ENCODE measurements around the gene CBX5. TPM values are rescaled to one million over a fixed set of nuclear protein-coding genes. Genes with fewer than 3 reads are reported as not detected.

CBX5 gene
- total RNA-seq, 1 donor from 2014 or later: 219 TPM

DNA sequence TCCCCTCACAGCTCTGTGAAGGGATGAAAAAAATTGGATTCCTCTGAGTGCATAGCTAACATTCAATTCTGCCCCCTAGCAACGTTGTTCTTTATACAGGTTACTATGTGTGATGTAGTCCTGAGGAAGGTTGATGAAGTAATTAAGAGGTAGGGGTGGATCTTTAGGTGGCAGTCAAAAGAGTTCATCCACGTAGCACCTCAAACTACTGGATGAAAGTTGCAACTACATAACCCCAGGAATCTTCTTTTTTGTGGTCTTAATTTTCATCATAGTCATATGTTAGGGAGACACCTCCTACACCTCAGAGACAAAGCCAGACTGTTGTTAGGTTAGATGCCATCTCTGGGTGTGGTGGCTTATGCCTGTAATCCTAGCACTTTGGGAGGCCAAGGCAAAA lies 31.1 kb upstream of the CBX5 start:
- Mint-ChIP-seq H3K4me3 (no peak overlapping the region), H3K9me3 (no peaks in the 10 kb centered on the region), H3K4me1 (peaks cover 6% of the 10 kb centered on the region), H3K36me3 (no peaks in the 10 kb centered on the region), H3K27ac (no peak overlapping the region), H3K27me3 (ENCODE audit: low read depth) (no peaks in the 10 kb centered on the region)
- no peak for TF ChIP-seq CTCF (IDR thresholded peaks at IDR 0.05; ENCODE audit: unreplicated experiment)
- no peak for DNase-seq (ENCODE audit: low spot score in 2 of 2, unreplicated experiment in 2 of 2)

DNA sequence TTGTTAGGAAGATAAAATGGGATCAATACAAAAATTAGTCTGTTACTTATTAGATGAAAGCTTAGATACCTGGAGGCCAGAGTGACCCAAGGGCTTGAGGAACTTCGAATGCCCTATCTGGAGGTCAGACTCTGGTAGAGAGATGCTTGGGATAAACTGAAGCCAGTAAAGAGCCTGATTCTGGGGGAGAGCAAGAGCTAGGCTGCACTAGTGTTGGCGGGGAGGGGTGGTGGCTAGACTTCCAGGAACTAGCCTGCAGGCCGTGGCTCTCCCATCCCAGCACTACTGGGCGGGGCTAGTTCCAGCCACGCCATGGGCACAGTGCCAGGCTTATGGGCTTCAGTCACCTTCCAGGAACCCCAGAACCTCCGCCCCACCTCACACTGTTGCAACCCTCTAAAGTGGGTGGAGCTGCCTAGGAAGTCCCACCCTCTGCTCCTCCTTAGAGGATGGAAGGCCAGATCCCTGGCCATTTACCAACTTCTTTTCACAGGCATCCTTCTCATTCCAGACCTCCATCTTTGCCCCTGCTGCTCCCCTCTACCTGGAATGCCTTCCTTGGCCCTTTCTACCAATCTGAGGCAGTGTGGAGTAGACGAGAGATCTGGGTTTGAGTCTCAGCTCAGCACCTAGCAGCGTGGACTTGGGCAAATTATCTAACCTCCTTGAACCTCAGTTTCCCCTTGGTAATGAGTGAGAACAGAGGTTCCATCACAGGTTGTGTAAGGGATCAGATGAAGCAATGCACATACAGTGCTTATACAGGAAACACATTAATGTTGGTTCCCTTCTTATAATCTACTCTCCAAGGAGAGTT lies 27.2 kb upstream of the CBX5 start:
- no peaks in the 10 kb centered on the region for H3K36me3 Mint-ChIP-seq
- no peaks in the 10 kb centered on the region for H3K9me3 Mint-ChIP-seq
- H3K4me1 Mint-ChIP-seq: peaks cover 16% of the 10 kb centered on the region
- H3K27ac Mint-ChIP-seq: no peak overlapping the region
- H3K4me3 Mint-ChIP-seq: no peak overlapping the region
- TF ChIP-seq CTCF (IDR thresholded peaks at IDR 0.05; ENCODE audit: unreplicated experiment): no peak
- no peaks in the 10 kb centered on the region for H3K27me3 Mint-ChIP-seq (ENCODE audit: low read depth)
- DNase-seq (ENCODE audit: low spot score in 2 of 2, unreplicated experiment in 2 of 2): no peak

- H3K36me3 Mint-ChIP-seq: no peaks in the 10 kb centered on the region
- no peak overlapping the region for H3K4me3 Mint-ChIP-seq
- peaks cover 2% of the 10 kb centered on the region for H3K27me3 Mint-ChIP-seq (ENCODE audit: low read depth)
- no peak for TF ChIP-seq CTCF (IDR thresholded peaks at IDR 0.05; ENCODE audit: unreplicated experiment)
- peaks cover 35% of the 10 kb centered on the region for H3K4me1 Mint-ChIP-seq
- no peak overlapping the region for H3K27ac Mint-ChIP-seq
- no peaks in the 10 kb centered on the region for H3K9me3 Mint-ChIP-seq
- no peak for DNase-seq (ENCODE audit: low spot score in 2 of 2, unreplicated experiment in 2 of 2)
These were observed 24.4 kb upstream of the CBX5 start for GRCh38 chr12:54304187-54304810.

DNA sequence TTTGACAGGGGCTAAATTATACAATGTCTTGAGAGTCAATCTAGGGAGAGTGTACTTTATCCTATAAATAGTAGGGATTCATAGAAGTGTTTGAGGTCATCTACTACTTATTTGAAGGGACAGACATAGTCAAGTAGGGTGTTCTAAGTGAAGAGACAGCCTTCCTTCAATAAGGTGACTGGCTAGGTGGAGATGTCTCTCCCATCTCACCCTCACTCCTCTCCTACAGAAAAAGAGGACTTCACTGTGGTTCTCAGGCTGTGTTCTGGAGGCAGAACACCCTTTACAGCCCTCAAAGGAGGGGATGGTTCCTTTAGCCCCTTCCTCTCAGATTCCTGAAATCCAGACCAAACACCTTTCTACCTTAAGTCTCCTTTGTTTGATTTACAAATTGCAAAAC lies 23.7 kb upstream of the CBX5 start:
- Mint-ChIP-seq H3K27ac (no peak overlapping the region), H3K4me1 (peaks cover 35% of the 10 kb centered on the region), H3K36me3 (no peaks in the 10 kb centered on the region), H3K9me3 (no peaks in the 10 kb centered on the region), H3K4me3 (no peak overlapping the region), H3K27me3 (ENCODE audit: low read depth) (peaks cover 2% of the 10 kb centered on the region)
- no peak for DNase-seq (ENCODE audit: low spot score in 2 of 2, unreplicated experiment in 2 of 2)
- TF ChIP-seq CTCF (IDR thresholded peaks at IDR 0.05; ENCODE audit: unreplicated experiment): no peak

DNA sequence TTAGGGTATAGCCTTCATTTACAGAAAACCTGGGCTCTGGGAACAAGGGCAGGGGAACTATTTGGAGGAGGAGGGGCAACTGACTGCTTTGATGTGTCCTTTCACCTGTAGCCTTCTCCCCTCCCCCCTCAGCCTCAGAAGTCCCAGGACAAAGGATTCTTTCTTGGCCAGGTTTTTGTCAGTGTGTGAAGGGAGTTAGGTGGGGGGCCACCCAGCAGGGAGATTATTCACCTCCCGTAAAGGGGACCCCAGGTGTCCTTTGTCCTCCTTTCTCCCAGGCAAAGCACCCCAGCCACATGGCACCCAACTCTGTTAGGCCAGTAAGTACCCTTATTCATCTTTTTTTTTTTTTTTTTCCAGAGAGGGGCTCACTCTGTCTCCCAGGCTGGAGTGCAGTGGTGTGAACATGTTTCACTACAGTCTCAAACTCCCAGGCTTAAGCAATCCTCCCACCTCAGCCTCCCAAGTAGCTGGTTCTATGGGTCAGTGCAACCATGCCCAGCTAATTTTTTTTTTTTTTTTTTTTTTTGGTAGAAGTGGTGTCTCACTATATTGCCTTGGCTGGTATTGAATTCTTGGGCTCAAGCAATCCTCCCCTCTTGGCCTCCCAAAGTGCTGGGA lies 21.6 kb upstream of the CBX5 start:
- H3K36me3 Mint-ChIP-seq: no peaks in the 10 kb centered on the region
- DNase-seq (ENCODE audit: low spot score in 2 of 2, unreplicated experiment in 2 of 2): no peak
- H3K4me1 Mint-ChIP-seq: peaks cover 29% of the 10 kb centered on the region
- H3K27me3 Mint-ChIP-seq (ENCODE audit: low read depth): peaks cover 2% of the 10 kb centered on the region
- H3K27ac Mint-ChIP-seq: no peak overlapping the region
- H3K9me3 Mint-ChIP-seq: no peaks in the 10 kb centered on the region
- no peak for TF ChIP-seq CTCF (IDR thresholded peaks at IDR 0.05; ENCODE audit: unreplicated experiment)
- no peak overlapping the region for H3K4me3 Mint-ChIP-seq
